SU-DHL-6 (cell line): ENCODE results near the gene ANTXR2.

Experiments used
- CTCF ChIP-seq: fragments of 200-600 bp; sonication (generic); IDR thresholded peaks from one replicate; pipeline ENCODE4 v1.5.1; 2017; ENCODE audit warnings: antibody characterized with exemption, mild to moderate bottlenecking, low read length, moderate library complexity; ENCODE audit not compliant: insufficient read depth, poor library complexity, severe bottlenecking
- EZH2phosphoT487 ChIP-seq: fragments of 200-600 bp; sonication (generic), shearing (Covaris generic); conservative IDR thresholded peaks from 2 replicates; pipeline ENCODE4 v1.6.1; 2018; ENCODE audit warnings: mild to moderate bottlenecking, antibody characterized with exemption, low read length, moderate library complexity, mixed read lengths

GRCh38 chr4:79883290-79883689, 189.7 kb downstream of the ANTXR2 start:
- no peak for TF ChIP-seq CTCF
- TF ChIP-seq EZH2phosphoT487, result no peak
